Neuronal stem cell (in vitro differentiated cells): ENCODE results near the gene LSM6.

Experiments
- DNase-seq: peaks from one replicate; pipeline ENCODE4 v3.0.0-alpha.2; 2013; ENCODE audit warnings: low spot score
- H2AFZ ChIP-seq: one replicate; pipeline ENCODE4 v1.6.1; 2013; ENCODE audit warnings: mild to moderate bottlenecking, low read length, inconsistent platforms
- H2AK5ac ChIP-seq: 2 replicates; pipeline ENCODE4 v1.6.1; 2013; ENCODE audit warnings: low read depth, mild to moderate bottlenecking, inconsistent platforms, low read length, moderate library complexity, mixed read lengths
- H2BK120ac ChIP-seq: 2 replicates; pipeline ENCODE4 v1.6.1; 2013; ENCODE audit warnings: low read depth, mild to moderate bottlenecking, inconsistent platforms, low read length, moderate library complexity, mixed read lengths
- H2BK12ac ChIP-seq: one replicate; pipeline ENCODE4 v1.6.1; 2013; ENCODE audit warnings: low read length, inconsistent platforms
- H2BK15ac ChIP-seq: 2 replicates; pipeline ENCODE4 v1.6.1; 2013; ENCODE audit warnings: mild to moderate bottlenecking, low read length, inconsistent platforms, mixed read lengths
- H2BK5ac ChIP-seq: one replicate; pipeline ENCODE4 v1.6.1; 2013; ENCODE audit warnings: inconsistent platforms, mild to moderate bottlenecking, low read length, moderate library complexity
- H3K14ac ChIP-seq: one replicate; pipeline ENCODE4 v1.6.1; 2013; ENCODE audit warnings: low read length, inconsistent platforms
- H3K18ac ChIP-seq: 2 replicates; pipeline ENCODE4 v1.6.1; 2013; ENCODE audit warnings: low read length, inconsistent platforms
- H3K23ac ChIP-seq: 2 replicates; pipeline ENCODE4 v1.6.1; 2013; ENCODE audit warnings: low read depth, mild to moderate bottlenecking, mixed read lengths, low read length, inconsistent platforms; ENCODE audit not compliant: poor library complexity
- H3K27ac ChIP-seq: replicated peaks from 3 replicates; pipeline ENCODE4 v1.5.1; 2013; ENCODE audit warnings: low read length, inconsistent platforms
- H3K27me3 ChIP-seq, 3 experiments: 2 replicates each; pipeline ENCODE4 v1.6.1; 2013; ENCODE audit warnings: low read length in 3 of 3, mild to moderate bottlenecking in 2 of 3, inconsistent platforms in 1 of 3, low read depth in 1 of 3, mixed read lengths in 1 of 3, moderate library complexity in 1 of 3; ENCODE audit not compliant: control insufficient read depth in 3 of 3, insufficient read depth in 3 of 3
- H3K36me3 ChIP-seq, 2 donors: replicated peaks in 1 of 2; 2 replicates each; pipeline ENCODE4 v1.6.1; 2013; ENCODE audit warnings: low read length in 2 of 2; ENCODE audit not compliant: control insufficient read depth in 2 of 2, insufficient read depth in 2 of 2
- H3K4ac ChIP-seq: 2 replicates; pipeline ENCODE4 v1.6.1; 2013; ENCODE audit warnings: inconsistent platforms, mild to moderate bottlenecking, low read length, moderate library complexity
- H3K4me1 ChIP-seq, 2 donors: 1 replicate in 1 of 2; 2 replicates in 1 of 2; pipeline ENCODE4 v1.6.1; 2013; ENCODE audit warnings: low read length in 2 of 2, low read depth in 1 of 2; ENCODE audit not compliant: control insufficient read depth in 2 of 2, insufficient read depth in 1 of 2
- H3K4me2 ChIP-seq: one replicate; pipeline ENCODE4 v1.6.1; 2013; ENCODE audit warnings: mild to moderate bottlenecking, low read length, inconsistent platforms; ENCODE audit not compliant: insufficient read depth, poor library complexity, severe bottlenecking
- H3K4me3 ChIP-seq, 2 donors: 2 replicates each; pipeline ENCODE4 v1.5.1; 2013; ENCODE audit warnings: low read length in 2 of 2, mild to moderate bottlenecking in 2 of 2, inconsistent platforms in 1 of 2, moderate library complexity in 1 of 2
- H3K79me1 ChIP-seq: one replicate; pipeline ENCODE4 v1.6.1; 2013; ENCODE audit warnings: low read depth, mild to moderate bottlenecking, inconsistent platforms, low read length, moderate library complexity
- H3K9ac ChIP-seq: one replicate; pipeline ENCODE4 v1.6.1; 2013; ENCODE audit warnings: mild to moderate bottlenecking, low read depth, low read length, inconsistent platforms; ENCODE audit not compliant: poor library complexity
- H3K9me3 ChIP-seq, 2 donors: replicated peaks in 1 of 2; 2 replicates each; pipeline versions ENCODE3 to v1.6.1; 2013; ENCODE audit warnings: low read length in 2 of 2, mild to moderate bottlenecking in 2 of 2, inconsistent platforms in 1 of 2, low read depth in 1 of 2, mixed read lengths in 1 of 2, moderate library complexity in 1 of 2; ENCODE audit not compliant: control insufficient read depth in 2 of 2, insufficient read depth in 1 of 2
- H4K8ac ChIP-seq: one replicate; pipeline ENCODE4 v1.6.1; 2013; ENCODE audit warnings: low read depth, mild to moderate bottlenecking, inconsistent platforms, low read length, moderate library complexity
- H4K91ac ChIP-seq: one replicate; pipeline ENCODE4 v1.6.1; 2013; ENCODE audit warnings: low read length, low read depth, mild to moderate bottlenecking, inconsistent platforms; ENCODE audit not compliant: poor library complexity
- WGBS, 2 donors: extraction: QIAGEN DNeasy Blood & Tissue Kit; methylation state at CpG; one replicate each; pipeline ENCODE4 v1.1.7; 2013; ENCODE audit warnings: missing lambda C conversion rate in 2 of 2, mixed read lengths in 1 of 2; ENCODE audit not compliant: insufficient read length in 2 of 2, insufficient replicate concordance in 1 of 2; ENCODE audit errors: extremely low coverage in 2 of 2; 5-methylcytosine and 5-hydroxymethylcytosine counted together

LSM6 gene

DNA sequence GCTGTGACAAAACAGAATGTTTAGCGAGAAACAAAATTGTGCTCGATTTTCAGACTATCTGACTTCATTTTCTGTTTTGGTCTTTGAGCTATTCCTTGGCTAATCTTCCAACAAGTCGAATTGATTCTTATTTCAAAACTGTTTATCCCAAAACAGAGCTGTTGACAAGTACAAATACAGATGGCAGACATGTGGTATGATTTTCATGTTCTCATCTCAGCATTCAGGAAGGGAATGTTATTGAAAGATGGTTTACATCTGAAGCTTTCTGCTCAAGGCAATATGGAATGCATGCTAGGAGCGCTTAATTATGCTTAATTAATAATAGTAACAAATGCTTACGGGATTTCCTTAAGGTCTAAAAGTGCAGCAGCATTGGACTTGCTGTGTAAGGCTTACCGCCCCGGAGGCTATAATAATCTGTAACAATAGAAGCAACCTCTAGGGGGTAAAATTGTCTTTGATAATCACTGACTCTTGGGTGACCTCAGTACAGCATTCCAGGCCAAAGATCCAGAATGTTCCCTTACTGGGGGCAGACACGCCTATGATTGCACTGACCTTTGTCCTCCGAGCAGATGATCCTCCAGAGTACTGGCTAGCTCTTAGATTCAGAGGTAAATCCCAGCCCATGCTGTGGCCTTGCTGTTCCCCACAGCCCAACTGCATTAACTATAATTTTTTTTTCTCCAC lies 16.4 kb downstream of the LSM6 start:
- Histone ChIP-seq H4K91ac (no peak overlapping the region), H3K27ac (no peak overlapping the region), H3K18ac (no peak overlapping the region), H3K4me1 (peaks cover 0 to 2% of the 10 kb centered on the region in 2 donors), H2BK15ac (no peak overlapping the region), H3K4me3 (no peak overlapping the region), H3K79me1 (no peaks in the 10 kb centered on the region), H3K14ac (no peak overlapping the region), H3K36me3 (peaks cover 17 to 69% of the 10 kb centered on the region in 2 donors), H3K4ac (no peak overlapping the region), H2BK12ac (no peak overlapping the region), H2BK5ac (no peak overlapping the region), H3K9ac (no peak overlapping the region), H2AK5ac (no peak overlapping the region), H3K27me3 (no peaks in the 10 kb centered on the region), H3K4me2 (no peak overlapping the region), H4K8ac (no peak overlapping the region), H2BK120ac (no peak overlapping the region), H2AFZ (no peak overlapping the region), H3K9me3 (no peaks in the 10 kb centered on the region), H3K23ac (no peak overlapping the region)
- no peak for DNase-seq
- no CpG with 5 or more reads among the region's 9 CpGs for WGBS, 2 donors

DNA sequence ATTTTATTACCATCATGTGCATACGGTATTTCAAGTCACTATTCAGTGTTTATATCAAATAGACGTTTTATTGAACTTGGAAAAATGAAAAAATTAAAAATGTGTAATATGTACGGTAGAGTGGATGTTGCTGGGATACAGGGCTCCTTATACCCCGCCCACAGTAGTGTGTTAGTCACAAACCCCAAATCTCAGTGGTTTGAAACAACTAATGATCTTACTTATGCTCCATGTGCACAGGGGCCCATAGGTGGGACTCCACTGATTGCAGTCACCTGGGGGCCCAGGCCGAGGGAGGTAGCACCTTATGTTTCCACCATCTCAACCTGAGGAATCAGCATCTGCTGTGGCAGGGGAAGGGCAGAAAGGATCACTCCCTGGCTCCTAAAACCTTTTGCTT lies 18.1 kb downstream of the LSM6 start:
- Histone ChIP-seq H3K27me3 (no peaks in the 10 kb centered on the region), H4K91ac (no peak overlapping the region), H3K4me2 (no peak overlapping the region), H3K79me1 (no peaks in the 10 kb centered on the region), H2BK15ac (no peak overlapping the region), H3K4me3 (no peak overlapping the region), H2BK12ac (no peak overlapping the region), H3K36me3 (peaks cover 10 to 52% of the 10 kb centered on the region in 2 donors), H3K9ac (no peak overlapping the region), H3K27ac (no peak overlapping the region), H3K4ac (no peak overlapping the region), H3K4me1 (peaks cover 0 to 2% of the 10 kb centered on the region in 2 donors), H3K9me3 (no peaks in the 10 kb centered on the region), H2BK5ac (no peak overlapping the region), H2AK5ac (no peak overlapping the region), H4K8ac (no peak overlapping the region), H3K18ac (no peak overlapping the region), H2BK120ac (no peak overlapping the region), H3K14ac (no peak overlapping the region), H3K23ac (no peak overlapping the region), H2AFZ (no peak overlapping the region)
- DNase-seq: no peak
- WGBS, 2 donors: no CpG with 5 or more reads among the region's 5 CpGs

DNA sequence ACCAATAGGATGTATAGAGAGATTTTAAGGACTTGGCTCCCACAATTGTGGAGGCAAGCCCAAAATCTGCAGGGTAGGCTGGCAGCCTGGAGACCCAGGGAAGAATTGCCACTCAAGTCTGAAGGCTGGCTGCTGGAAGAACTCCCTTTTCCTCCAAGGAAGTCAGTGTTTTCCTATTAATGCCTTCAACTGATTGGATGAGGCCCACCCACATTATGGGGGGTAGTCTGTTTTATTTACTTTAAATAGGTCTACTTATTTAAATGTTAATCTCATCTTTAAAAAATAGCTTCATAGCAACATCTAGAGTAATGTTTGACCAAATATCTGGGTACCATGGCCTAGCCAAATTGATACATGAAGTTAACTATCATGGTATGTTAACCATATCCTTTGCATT lies 18.7 kb downstream of the LSM6 start:
- no peak overlapping the region for H2BK120ac ChIP-seq
- no peak for DNase-seq
- H3K23ac ChIP-seq: no peak overlapping the region
- no peak overlapping the region for H2AK5ac ChIP-seq
- no peak overlapping the region for H2BK15ac ChIP-seq
- H3K36me3 ChIP-seq: peaks cover 10 to 46% of the 10 kb centered on the region in 2 donors
- no peak overlapping the region for H3K4me2 ChIP-seq
- H2BK12ac ChIP-seq: no peak overlapping the region
- no peak overlapping the region for H3K4ac ChIP-seq
- no peaks in the 10 kb centered on the region for H3K9me3 ChIP-seq
- H3K27ac ChIP-seq: no peak overlapping the region
- H4K8ac ChIP-seq: no peak overlapping the region
- no peak overlapping the region for H2AFZ ChIP-seq
- H3K18ac ChIP-seq: no peak overlapping the region
- H4K91ac ChIP-seq: no peak overlapping the region
- peaks cover 0 to 2% of the 10 kb centered on the region in 2 donors for H3K4me1 ChIP-seq
- no peak overlapping the region for H3K14ac ChIP-seq
- no peaks in the 10 kb centered on the region for H3K79me1 ChIP-seq
- no peaks in the 10 kb centered on the region for H3K27me3 ChIP-seq
- H3K4me3 ChIP-seq: no peak overlapping the region
- no peak overlapping the region for H2BK5ac ChIP-seq
- no peak overlapping the region for H3K9ac ChIP-seq

DNA sequence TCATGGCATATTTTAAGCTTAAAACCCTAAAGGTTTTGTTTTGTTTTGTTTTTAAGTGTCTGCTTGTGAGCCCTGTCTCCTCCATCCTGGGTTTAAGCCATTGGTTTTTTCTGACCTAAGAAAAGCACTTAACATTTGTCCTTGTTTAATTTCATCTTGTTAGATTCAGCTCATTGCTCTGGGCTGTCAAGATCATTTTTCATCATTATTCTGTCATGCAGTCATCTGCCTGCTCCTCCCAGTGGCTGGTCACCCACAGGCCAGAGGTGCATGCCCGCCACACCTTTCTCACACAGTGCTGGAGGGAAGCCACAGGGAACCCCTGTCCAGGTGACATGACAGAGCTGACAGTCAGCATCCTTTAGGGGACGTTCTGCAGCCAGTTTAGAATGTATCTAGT lies 27.1 kb downstream of the LSM6 start:
- H3K14ac ChIP-seq: no peak overlapping the region
- H3K4ac ChIP-seq: no peak overlapping the region
- H4K91ac ChIP-seq: no peak overlapping the region
- H3K79me1 ChIP-seq: no peaks in the 10 kb centered on the region
- peaks cover 0 to 2% of the 10 kb centered on the region in 2 donors for H3K9me3 ChIP-seq
- no peak overlapping the region for H2BK15ac ChIP-seq
- no CpG with 5 or more reads among the region's 2 CpGs for WGBS, 2 donors
- no peak for DNase-seq
- H2BK120ac ChIP-seq: no peak overlapping the region
- no peaks in the 10 kb centered on the region for H3K36me3 ChIP-seq
- H3K4me2 ChIP-seq: no peak overlapping the region
- H2BK12ac ChIP-seq: no peak overlapping the region
- no peak overlapping the region for H3K18ac ChIP-seq
- H3K27ac ChIP-seq: no peak overlapping the region
- no peak overlapping the region for H3K4me3 ChIP-seq
- H3K4me1 ChIP-seq: no peaks in the 10 kb centered on the region
- H4K8ac ChIP-seq: no peak overlapping the region
- H2BK5ac ChIP-seq: no peak overlapping the region
- no peak overlapping the region for H3K23ac ChIP-seq
- no peak overlapping the region for H3K9ac ChIP-seq
- no peak overlapping the region for H2AFZ ChIP-seq
- H2AK5ac ChIP-seq: no peak overlapping the region
- H3K27me3 ChIP-seq: no peaks in the 10 kb centered on the region
